Neural cell (in vitro differentiated cells): ENCODE data around the gene ZNF530.

ENCODE experiments used
- MXI1 ChIP-seq: fragments of 450-650 bp; conservative IDR thresholded peaks from 2 replicates; pipeline ENCODE4 v1.6.1; 2014; ENCODE audit warnings: antibody characterized with exemption, mild to moderate bottlenecking; ENCODE audit not compliant: poor library complexity, severe bottlenecking
- TAF1 ChIP-seq: IDR thresholded peaks from 2 replicates; pipeline ENCODE4 v1.6.1; 2012; ENCODE audit warnings: low read depth
- TF ChIP-seq, protein P1 (sequence below): fragments of 450-650 bp; IDR thresholded peaks from 2 replicates; pipeline ENCODE4 v1.5.1; 2014; ENCODE audit warnings: antibody characterized with exemption, mild to moderate bottlenecking, moderate library complexity; ENCODE audit not compliant: poor library complexity, severe bottlenecking

DNA sequence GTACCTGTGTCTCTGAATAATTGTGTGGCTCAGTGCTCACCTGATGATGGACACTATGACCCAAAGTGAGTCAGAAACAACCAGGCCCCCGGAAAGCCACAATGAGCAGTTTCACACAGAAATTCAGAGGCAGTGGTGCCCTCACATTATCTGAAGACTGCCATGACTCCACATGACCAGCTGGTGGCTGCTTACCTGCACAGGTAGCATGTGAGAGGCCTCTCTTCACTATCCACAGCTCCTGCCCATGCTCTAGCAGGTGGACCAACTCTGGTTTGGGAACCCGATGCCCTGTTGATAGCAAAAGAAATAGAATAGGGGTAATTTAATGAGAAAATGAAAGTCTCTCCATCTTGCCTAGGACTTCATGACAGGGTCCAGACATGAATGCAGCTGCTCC lies 47.3 kb upstream of the ZNF530 start:
- no peak for TF ChIP-seq TAF1
- TF ChIP-seq MXI1: no peak
- TF ChIP-seq, protein P1, sequence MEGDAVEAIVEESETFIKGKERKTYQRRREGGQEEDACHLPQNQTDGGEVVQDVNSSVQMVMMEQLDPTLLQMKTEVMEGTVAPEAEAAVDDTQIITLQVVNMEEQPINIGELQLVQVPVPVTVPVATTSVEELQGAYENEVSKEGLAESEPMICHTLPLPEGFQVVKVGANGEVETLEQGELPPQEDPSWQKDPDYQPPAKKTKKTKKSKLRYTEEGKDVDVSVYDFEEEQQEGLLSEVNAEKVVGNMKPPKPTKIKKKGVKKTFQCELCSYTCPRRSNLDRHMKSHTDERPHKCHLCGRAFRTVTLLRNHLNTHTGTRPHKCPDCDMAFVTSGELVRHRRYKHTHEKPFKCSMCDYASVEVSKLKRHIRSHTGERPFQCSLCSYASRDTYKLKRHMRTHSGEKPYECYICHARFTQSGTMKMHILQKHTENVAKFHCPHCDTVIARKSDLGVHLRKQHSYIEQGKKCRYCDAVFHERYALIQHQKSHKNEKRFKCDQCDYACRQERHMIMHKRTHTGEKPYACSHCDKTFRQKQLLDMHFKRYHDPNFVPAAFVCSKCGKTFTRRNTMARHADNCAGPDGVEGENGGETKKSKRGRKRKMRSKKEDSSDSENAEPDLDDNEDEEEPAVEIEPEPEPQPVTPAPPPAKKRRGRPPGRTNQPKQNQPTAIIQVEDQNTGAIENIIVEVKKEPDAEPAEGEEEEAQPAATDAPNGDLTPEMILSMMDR: no peak
